Fibroblast of villous mesenchyme (primary cell): ENCODE measurements around the gene PARD3. TPM values are rescaled to one million over a fixed set of nuclear protein-coding genes. Genes with fewer than 3 reads are reported as not detected.

ENCODE experiments used
- DNase-seq: peaks from one replicate; pipeline ENCODE4 v3.0.0-alpha.2; 2010; ENCODE audit warnings: low read depth
- H3K4me3 ChIP-seq: 2 replicates; pipeline ENCODE4 v1.5.1; 2011; ENCODE audit warnings: low read depth, mild to moderate bottlenecking, low read length
- total RNA-seq: library from RNA; depleted of rRNA; stranded (reverse); fragments of >200 nt; gene quantifications from 2 replicates; pipeline ENCODE4 v1.2.3, GENCODE V29; 2012
- TF ChIP-seq, protein P1 (sequence below): IDR thresholded peaks from 2 replicates; pipeline ENCODE4 v1.5.1; 2012; ENCODE audit warnings: low read depth, mild to moderate bottlenecking, low read length; ENCODE audit not compliant: insufficient read depth

The PARD3 gene
- total RNA-seq, 1 donor, result 44.0 TPM

DNA sequence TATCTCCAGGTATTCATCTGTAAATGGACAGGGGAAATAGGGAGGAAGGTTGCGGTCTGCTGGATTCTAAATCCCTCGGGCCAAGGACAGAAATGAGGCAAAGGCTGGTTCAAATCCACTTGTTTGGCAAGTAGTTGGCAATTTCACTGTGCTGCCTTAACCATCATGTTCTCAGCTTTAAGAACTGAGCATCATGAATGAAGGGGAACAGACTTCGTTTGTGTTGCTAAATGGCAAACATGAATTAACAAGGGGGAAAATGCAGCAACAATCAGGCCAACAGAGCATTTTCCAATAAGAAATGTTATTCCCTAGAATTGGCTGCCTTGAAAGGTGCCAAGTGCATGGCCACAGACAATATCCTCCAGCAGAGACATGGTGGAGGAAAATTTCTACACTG, 36.9 kb downstream of the PARD3 start:
- no peak for DNase-seq
- H3K4me3 ChIP-seq, result no peak overlapping the region
- TF ChIP-seq, protein P1, sequence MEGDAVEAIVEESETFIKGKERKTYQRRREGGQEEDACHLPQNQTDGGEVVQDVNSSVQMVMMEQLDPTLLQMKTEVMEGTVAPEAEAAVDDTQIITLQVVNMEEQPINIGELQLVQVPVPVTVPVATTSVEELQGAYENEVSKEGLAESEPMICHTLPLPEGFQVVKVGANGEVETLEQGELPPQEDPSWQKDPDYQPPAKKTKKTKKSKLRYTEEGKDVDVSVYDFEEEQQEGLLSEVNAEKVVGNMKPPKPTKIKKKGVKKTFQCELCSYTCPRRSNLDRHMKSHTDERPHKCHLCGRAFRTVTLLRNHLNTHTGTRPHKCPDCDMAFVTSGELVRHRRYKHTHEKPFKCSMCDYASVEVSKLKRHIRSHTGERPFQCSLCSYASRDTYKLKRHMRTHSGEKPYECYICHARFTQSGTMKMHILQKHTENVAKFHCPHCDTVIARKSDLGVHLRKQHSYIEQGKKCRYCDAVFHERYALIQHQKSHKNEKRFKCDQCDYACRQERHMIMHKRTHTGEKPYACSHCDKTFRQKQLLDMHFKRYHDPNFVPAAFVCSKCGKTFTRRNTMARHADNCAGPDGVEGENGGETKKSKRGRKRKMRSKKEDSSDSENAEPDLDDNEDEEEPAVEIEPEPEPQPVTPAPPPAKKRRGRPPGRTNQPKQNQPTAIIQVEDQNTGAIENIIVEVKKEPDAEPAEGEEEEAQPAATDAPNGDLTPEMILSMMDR, result no peak

DNA sequence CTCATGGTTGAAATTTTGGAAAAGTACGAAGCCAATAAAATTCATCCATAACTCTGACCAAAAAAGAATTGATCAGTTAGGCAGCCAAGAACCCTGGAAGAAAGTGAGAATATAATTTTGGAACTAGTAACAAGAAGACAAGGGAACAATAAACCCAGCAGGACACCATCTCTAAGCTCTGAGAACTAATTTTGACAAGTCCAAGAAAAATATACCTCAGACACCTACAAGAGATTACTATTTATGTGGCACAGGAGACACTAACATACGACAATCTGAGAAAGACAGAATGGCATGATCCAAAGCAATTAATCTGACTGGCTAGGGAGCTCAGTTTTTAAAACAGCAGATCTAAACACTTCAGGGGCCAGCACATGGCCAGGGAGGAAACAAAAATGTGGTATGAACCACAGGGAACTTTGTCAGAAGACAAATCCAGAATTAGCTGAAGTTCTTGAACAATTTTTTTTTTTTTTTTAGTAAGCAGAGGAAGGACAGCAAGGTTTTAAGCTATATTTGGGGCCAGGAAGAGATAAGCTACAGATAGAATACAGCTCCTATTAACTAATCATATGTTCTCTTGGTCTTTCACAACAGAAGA, 38.9 kb downstream of the PARD3 start:
- peak; percentile 60 for DNase-seq
- H3K4me3 ChIP-seq, result no peak overlapping the region
- TF ChIP-seq, protein P1, result no peak

DNA sequence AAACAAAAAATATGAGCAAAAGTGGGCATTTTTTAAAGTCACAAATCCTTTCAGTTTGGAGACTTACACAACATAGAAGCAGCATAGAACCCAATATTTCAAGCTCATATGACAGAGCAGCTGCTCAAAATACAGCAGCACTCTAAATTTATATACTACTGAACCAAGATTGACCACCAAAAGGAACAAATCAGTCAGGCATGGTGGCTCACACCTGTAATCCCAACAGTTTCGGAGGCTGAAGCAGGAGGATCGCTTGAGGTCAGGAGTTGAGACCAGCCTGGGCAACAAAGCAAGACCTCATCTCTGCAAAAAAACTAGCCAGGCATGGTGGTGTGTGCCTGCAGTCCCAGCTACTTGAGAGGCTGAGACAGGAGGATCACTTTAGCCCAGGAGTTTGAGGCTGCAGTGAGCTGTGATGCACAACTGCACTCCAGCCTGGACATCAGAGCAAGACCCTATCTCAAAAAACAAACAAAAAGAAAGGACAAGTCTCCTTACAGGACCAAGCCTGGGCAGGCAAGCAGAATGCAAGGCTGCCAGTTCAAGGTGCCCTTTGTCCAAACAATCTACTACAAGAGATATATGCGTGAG, 40.0 kb downstream of the PARD3 start:
- DNase-seq, result no peak
- TF ChIP-seq, protein P1, result no peak
- H3K4me3 ChIP-seq, result no peak overlapping the region

DNA sequence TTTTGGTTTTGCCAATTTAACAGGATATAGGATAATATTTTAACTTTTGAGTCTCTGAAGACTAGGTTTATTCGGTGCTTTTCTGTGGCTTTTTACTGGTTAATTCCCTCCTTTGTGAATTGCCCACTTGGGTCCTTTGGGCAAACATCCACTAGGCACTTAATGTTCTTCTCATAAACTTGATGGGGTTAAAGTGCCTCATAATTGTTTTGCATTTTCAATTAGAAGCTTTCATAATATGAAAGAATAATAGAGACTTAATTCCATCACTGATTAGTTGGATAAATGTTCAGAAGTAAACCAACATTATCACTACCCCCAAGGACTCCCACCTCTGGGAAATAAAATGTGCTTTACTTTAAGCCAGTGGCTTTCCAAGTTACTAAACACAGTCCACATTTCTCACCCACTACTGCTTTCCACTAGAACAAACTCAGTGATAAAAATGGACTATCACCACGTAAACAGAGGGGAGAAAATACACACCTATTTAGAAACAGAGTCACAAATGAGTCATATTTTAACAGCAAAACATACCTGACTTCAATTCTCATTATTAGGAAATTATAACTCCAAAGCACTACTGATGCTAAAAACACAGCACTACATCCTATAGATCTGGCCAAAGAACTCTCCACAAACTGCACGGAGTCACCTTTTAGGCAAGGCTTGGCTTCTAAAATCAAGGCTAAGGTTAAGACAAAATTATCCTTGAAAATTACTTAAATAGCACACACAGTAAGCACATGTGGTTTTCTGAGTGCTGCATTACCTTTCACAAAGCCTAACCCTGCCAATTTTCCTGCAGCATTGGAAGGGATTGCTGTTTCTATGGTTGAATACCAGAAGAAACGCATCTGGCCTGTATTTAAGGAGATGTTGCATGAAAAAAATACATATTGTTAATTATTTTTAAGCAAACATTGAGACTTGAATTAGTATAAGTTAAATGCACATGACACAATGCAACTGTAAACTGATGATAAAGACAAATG, 41.2 kb downstream of the PARD3 start:
- DNase-seq, result no peak
- no peak overlapping the region for H3K4me3 ChIP-seq
- TF ChIP-seq, protein P1, result no peak

DNA sequence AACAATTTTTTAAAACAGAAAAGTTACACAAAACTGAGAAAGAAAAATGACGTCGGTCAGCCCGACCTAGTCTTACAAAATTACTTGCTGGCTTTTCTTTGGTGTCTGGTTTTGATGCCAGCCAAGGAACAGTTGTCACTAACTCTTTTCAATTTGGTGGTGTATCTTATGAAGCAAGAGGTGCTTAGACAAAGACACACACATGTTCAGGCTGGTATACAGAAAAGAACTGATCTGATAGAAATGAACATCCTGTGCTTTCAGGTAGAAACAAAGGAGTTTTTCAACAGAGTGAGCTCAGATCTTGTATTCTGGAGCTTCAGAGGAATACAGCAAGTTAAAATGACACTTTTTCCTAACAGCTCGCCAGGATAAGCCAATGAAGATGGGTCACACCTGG, 43.6 kb downstream of the PARD3 start:
- no peak overlapping the region for H3K4me3 ChIP-seq
- TF ChIP-seq, protein P1, result no peak
- DNase-seq, result no peak

DNA sequence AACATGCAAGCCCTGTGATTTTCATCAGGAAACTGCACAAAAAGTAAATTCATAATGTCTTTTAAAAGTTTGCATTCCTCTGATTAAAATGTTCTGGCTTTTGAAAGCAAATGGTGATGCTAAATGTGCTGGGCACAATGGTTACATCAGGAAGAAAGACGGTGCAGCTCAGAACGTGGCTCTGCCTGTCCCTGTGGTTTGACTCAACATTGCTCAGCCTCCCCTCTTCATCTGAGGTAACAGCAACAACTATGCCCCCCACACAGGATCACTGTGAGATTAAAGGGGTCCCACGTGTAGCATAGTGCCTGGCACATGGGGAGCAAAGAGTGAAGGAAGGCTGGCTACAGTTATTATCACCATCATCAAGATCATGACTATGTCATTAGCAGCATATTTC, 44.0 kb downstream of the PARD3 start:
- H3K4me3 ChIP-seq, result no peak overlapping the region
- TF ChIP-seq, protein P1, result no peak
- DNase-seq, result no peak
